DND-41 (cell line): Measurements from ENCODE around the gene PIGO.

Experiments
- ATAC-seq: fragments of 200-7000 bp; cut with Tn5 transposase; 3 replicates; pipeline ENCODE4 v1.9.1; 2021; ENCODE audit warnings: low read depth; ENCODE audit not compliant: insufficient read depth
- DNase-seq: peaks from one replicate; pipeline ENCODE4 v3.0.0-alpha.2; 2020
- H2AFZ ChIP-seq: 2 replicates; pipeline ENCODE4 v1.6.0; 2012; ENCODE audit warnings: low read depth, low read length
- H3K27ac ChIP-seq: 2 replicates; pipeline ENCODE4 v1.5.1; 2012; ENCODE audit warnings: low read length, inconsistent platforms
- H3K27me3 ChIP-seq: fragments of 200-600 bp; sonication (generic); 2 replicates; pipeline ENCODE4 v1.6.0; 2012; ENCODE audit warnings: low read length, mild to moderate bottlenecking, inconsistent platforms; ENCODE audit not compliant: insufficient read depth, poor library complexity
- H3K36me3 ChIP-seq: 2 replicates; pipeline ENCODE4 v1.5.1; 2012; ENCODE audit warnings: low read length, inconsistent platforms; ENCODE audit not compliant: insufficient read depth
- H3K4me1 ChIP-seq: 2 replicates; pipeline ENCODE4 v1.5.1; 2012; ENCODE audit warnings: mild to moderate bottlenecking, low read length; ENCODE audit not compliant: insufficient read depth
- H3K4me2 ChIP-seq: 2 replicates; pipeline ENCODE4 v1.6.0; 2012; ENCODE audit warnings: mild to moderate bottlenecking, moderate library complexity, low read length, inconsistent platforms; ENCODE audit not compliant: insufficient read depth
- H3K4me3 ChIP-seq, 2 experiments: fragments of 200-600 bp in 1 of 2; shearing (Covaris generic) in 1 of 2; 2 replicates each; pipeline ENCODE4 v1.5.1; 2012 to 2016; ENCODE audit warnings: inconsistent platforms in 2 of 2, low read length in 2 of 2, mild to moderate bottlenecking in 2 of 2, low read depth in 1 of 2, moderate library complexity in 1 of 2
- H3K79me2 ChIP-seq: 2 replicates; pipeline ENCODE4 v1.6.0; 2012; ENCODE audit warnings: low read length, inconsistent platforms; ENCODE audit not compliant: insufficient read depth
- H3K9ac ChIP-seq: 2 replicates; pipeline ENCODE4 v1.6.0; 2012; ENCODE audit warnings: low read depth, mild to moderate bottlenecking, inconsistent platforms, low read length, moderate library complexity
- H3K9me3 ChIP-seq: 2 replicates; pipeline ENCODE4 v1.5.1; 2012; ENCODE audit warnings: low read length, moderate library complexity, mild to moderate bottlenecking, inconsistent platforms; ENCODE audit not compliant: insufficient read depth, severe bottlenecking
- H4K20me1 ChIP-seq: 2 replicates; pipeline ENCODE4 v1.6.0; 2012; ENCODE audit warnings: low read length; ENCODE audit not compliant: insufficient read depth
- EZH2 ChIP-seq: IDR thresholded peaks from 3 replicates; pipeline ENCODE4 v1.6.1; 2012; ENCODE audit warnings: borderline replicate concordance, low read depth, mild to moderate bottlenecking, moderate library complexity, low read length, inconsistent platforms; ENCODE audit not compliant: severe bottlenecking
- TF ChIP-seq, protein P1 (sequence below): IDR thresholded peaks from 2 replicates; pipeline ENCODE4 v1.5.1; 2012; ENCODE audit warnings: borderline replicate concordance, low read length, moderate library complexity, mild to moderate bottlenecking; ENCODE audit not compliant: poor library complexity, severe bottlenecking; ENCODE audit errors: extremely low read depth

The PIGO gene

GRCh38 chr9:35107297-35108290, 11.2 kb upstream of the PIGO start:
- no peaks in the 10 kb centered on the region; the same call in 1 of the 2 replicates for H3K36me3 ChIP-seq
- no peak for ATAC-seq

GRCh38 chr9:35106343-35106730, 9.9 kb upstream of the PIGO start:
- peaks cover 37% of the 10 kb centered on the region for H3K4me1 ChIP-seq
- H3K9me3 ChIP-seq = no peaks in the 10 kb centered on the region
- ATAC-seq = no peak
- H3K4me2 ChIP-seq = no peak overlapping the region
- no peaks in the 10 kb centered on the region for H4K20me1 ChIP-seq
- no peak overlapping the region for H3K4me3 ChIP-seq
- DNase-seq = no peak
- H3K27ac ChIP-seq = no peak overlapping the region
- H3K79me2 ChIP-seq = peaks cover 15% of the 10 kb centered on the region
- H2AFZ ChIP-seq = no peak overlapping the region
- TF ChIP-seq, protein P1, sequence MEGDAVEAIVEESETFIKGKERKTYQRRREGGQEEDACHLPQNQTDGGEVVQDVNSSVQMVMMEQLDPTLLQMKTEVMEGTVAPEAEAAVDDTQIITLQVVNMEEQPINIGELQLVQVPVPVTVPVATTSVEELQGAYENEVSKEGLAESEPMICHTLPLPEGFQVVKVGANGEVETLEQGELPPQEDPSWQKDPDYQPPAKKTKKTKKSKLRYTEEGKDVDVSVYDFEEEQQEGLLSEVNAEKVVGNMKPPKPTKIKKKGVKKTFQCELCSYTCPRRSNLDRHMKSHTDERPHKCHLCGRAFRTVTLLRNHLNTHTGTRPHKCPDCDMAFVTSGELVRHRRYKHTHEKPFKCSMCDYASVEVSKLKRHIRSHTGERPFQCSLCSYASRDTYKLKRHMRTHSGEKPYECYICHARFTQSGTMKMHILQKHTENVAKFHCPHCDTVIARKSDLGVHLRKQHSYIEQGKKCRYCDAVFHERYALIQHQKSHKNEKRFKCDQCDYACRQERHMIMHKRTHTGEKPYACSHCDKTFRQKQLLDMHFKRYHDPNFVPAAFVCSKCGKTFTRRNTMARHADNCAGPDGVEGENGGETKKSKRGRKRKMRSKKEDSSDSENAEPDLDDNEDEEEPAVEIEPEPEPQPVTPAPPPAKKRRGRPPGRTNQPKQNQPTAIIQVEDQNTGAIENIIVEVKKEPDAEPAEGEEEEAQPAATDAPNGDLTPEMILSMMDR = no peak
- TF ChIP-seq EZH2 = no peak
- H3K27me3 ChIP-seq = no peaks in the 10 kb centered on the region
- no peak overlapping the region for H3K9ac ChIP-seq
- H3K36me3 ChIP-seq = peaks cover 6% of the 10 kb centered on the region

More at GRCh38 chr9:35107297-35108290, 11.2 kb upstream of the PIGO start:
- H3K27ac ChIP-seq = no peak overlapping the region
- H3K9ac ChIP-seq = no peak overlapping the region
- no peaks in the 10 kb centered on the region for H3K27me3 ChIP-seq
- H3K4me3 ChIP-seq = no peak overlapping the region
- H3K9me3 ChIP-seq = no peaks in the 10 kb centered on the region
- H3K4me1 ChIP-seq = peaks cover 32% of the 10 kb centered on the region
- no peaks in the 10 kb centered on the region for H4K20me1 ChIP-seq
- TF ChIP-seq, protein P1 = no peak
- H3K4me2 ChIP-seq = no peak overlapping the region
- DNase-seq = no peak
- H3K79me2 ChIP-seq = peaks cover 3% of the 10 kb centered on the region
- no peak overlapping the region for H2AFZ ChIP-seq

DNA sequence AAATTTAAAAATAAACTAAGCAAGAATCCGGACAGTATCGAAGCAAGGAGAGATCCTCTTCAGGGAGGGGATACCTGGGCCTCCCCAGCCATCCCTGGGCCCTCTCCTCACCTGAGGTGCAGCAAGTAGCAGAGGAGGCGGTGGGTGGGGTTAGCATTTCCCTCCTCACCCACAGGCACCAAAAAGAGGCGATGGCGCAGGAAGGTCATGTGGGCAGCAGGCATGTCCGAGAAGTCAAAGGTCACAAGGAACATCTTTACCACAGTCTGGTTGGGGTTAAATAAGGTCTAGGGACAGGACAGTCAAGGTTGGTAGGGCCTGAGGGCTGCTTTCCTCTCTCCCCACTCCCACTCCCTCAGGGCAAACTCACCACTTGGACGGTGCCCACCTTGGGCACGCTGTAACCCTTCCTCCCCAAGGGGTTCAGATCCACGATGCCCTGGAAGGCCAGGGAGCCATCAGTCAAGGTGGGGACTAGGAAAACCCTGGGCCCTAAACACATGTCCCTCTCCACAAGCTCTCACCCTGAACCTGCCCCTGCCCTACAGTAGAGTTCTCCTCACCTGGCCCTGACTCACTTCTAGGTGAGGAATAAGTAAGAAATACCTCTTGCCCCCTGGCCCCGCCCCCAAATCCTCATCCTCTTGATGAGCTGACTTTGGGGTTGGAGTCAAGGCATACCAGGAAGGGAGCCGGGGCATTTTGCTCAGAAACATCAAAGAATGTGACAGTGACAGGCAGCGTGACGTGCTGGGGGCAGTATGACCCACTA, 9.4 kb upstream of the PIGO start:
- no peak for ATAC-seq
- no peaks in the 10 kb centered on the region for H4K20me1 ChIP-seq

More for the DNA sequence above, 9.4 kb upstream of the PIGO start:
- no peak for DNase-seq
- Histone ChIP-seq H3K9ac (no peak overlapping the region), H3K79me2 (peaks cover 15% of the 10 kb centered on the region), H3K4me3 (no peak overlapping the region), H3K4me1 (peaks cover 33% of the 10 kb centered on the region), H3K27me3 (no peaks in the 10 kb centered on the region), H2AFZ (no peak overlapping the region), H3K27ac (no peak overlapping the region), H3K9me3 (no peaks in the 10 kb centered on the region), H3K36me3 (peaks cover 11% of the 10 kb centered on the region), H3K4me2 (no peak overlapping the region)
- no peak for TF ChIP-seq EZH2
- TF ChIP-seq, protein P1 = no peak
